Calu3 (cell line): ENCODE measurements around the gene ULBP2. TPM values are rescaled to one million over a fixed set of nuclear protein-coding genes. Genes with fewer than 3 reads are reported as not detected.

Source experiments
- BruUV-seq: library from RNA; stranded (reverse); fragments of 400-500 nt; replicated peaks from 2 replicates; lab custom pipeline; 2021; lab: Mats Ljungman, UMichigan
- CTCF ChIA-PET: fragments of 300-600 bp; sonication (Branson Sonifier 250); formaldehyde crosslinking; loops from one replicate; lab custom pipeline; 2022; ENCODE audit warnings: antibody characterized with exemption; lab: Charles Lee
- DNase-seq: peaks from one replicate; pipeline ENCODE4 v3.0.0; 2022
- H3K27ac Mint-ChIP-seq: one replicate; pipeline ENCODE4 v1.8.0; 2022; ENCODE audit warnings: mixed read lengths; ENCODE audit not compliant: unreplicated experiment
- H3K27me3 Mint-ChIP-seq: one replicate; pipeline ENCODE4 v1.8.0; 2022; ENCODE audit warnings: mixed read lengths; ENCODE audit not compliant: unreplicated experiment
- H3K36me3 Mint-ChIP-seq: one replicate; pipeline ENCODE4 v1.8.0; 2022; ENCODE audit warnings: mild to moderate bottlenecking, moderate library complexity, mixed read lengths; ENCODE audit not compliant: insufficient read depth, unreplicated experiment
- H3K4me1 Mint-ChIP-seq: one replicate; pipeline ENCODE4 v1.8.0; 2022; ENCODE audit warnings: mild to moderate bottlenecking, low read depth, mixed read lengths; ENCODE audit not compliant: unreplicated experiment
- H3K4me3 Mint-ChIP-seq: one replicate; pipeline ENCODE4 v1.8.0; 2022; ENCODE audit warnings: mild to moderate bottlenecking, low read depth, moderate library complexity, mixed read lengths; ENCODE audit not compliant: unreplicated experiment
- H3K9me3 Mint-ChIP-seq: one replicate; pipeline ENCODE4 v1.8.0; 2022; ENCODE audit warnings: low read depth, mixed read lengths; ENCODE audit not compliant: unreplicated experiment
- intact Hi-C: fragments of 100-400 bp; cut with micrococcal nuclease; formaldehyde crosslinking; loops from one replicate; pipeline ENCODE4 v1.10.0; 2022; ENCODE audit not compliant: unreplicated experiment
- total RNA-seq: library from RNA; stranded (reverse); gene quantifications from 2 replicates; pipeline ENCODE4 v1.2.3, GENCODE V29; 2022
- TF ChIP-seq, protein P1 (sequence below): fragments of 200-600 bp; IDR thresholded peaks from one replicate; pipeline ENCODE4 v1.8.0; 2022; ENCODE audit warnings: antibody characterized with exemption; ENCODE audit not compliant: unreplicated experiment

Gene ULBP2
- total RNA-seq, 1 experiment from 2014 or later, result 7.1 TPM

DNA sequence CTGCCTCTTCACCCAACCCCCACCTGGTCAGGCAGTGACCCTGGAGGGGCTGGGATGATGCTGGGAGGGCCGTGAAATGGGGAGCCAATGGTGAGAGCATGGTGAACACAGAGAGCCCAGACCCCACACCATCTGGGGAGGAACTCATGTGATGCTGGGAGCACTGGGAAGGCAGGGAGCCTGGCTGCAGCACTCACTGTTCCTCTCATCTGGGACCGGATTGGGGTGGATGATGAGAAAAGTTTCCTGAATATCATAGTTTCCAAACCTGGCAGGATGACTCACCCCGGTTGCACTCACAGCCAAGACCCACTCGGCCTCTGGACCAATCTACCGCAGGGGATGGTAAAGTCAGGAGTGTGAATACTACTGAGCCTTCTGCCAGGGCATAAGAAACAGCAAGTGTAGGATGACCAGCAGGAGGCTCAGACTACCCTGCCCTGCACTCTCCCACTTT, 43.7 kb downstream of the ULBP2 start:
- intact Hi-C loops, result no loop called here
- Mint-ChIP-seq H3K36me3 (peaks cover 6% of the 10 kb centered on the region), H3K9me3 (peaks cover 4% of the 10 kb centered on the region), H3K27me3 (peaks cover 81% of the 10 kb centered on the region), H3K4me3 (no peak overlapping the region), H3K4me1 (peaks cover 9% of the 10 kb centered on the region), H3K27ac (no peak overlapping the region)
- BruUV-seq, result no TSS peak
- CTCF ChIA-PET, result no interaction called here
- DNase-seq, result no peak
- TF ChIP-seq, protein P1, sequence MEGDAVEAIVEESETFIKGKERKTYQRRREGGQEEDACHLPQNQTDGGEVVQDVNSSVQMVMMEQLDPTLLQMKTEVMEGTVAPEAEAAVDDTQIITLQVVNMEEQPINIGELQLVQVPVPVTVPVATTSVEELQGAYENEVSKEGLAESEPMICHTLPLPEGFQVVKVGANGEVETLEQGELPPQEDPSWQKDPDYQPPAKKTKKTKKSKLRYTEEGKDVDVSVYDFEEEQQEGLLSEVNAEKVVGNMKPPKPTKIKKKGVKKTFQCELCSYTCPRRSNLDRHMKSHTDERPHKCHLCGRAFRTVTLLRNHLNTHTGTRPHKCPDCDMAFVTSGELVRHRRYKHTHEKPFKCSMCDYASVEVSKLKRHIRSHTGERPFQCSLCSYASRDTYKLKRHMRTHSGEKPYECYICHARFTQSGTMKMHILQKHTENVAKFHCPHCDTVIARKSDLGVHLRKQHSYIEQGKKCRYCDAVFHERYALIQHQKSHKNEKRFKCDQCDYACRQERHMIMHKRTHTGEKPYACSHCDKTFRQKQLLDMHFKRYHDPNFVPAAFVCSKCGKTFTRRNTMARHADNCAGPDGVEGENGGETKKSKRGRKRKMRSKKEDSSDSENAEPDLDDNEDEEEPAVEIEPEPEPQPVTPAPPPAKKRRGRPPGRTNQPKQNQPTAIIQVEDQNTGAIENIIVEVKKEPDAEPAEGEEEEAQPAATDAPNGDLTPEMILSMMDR, result no peak

DNA sequence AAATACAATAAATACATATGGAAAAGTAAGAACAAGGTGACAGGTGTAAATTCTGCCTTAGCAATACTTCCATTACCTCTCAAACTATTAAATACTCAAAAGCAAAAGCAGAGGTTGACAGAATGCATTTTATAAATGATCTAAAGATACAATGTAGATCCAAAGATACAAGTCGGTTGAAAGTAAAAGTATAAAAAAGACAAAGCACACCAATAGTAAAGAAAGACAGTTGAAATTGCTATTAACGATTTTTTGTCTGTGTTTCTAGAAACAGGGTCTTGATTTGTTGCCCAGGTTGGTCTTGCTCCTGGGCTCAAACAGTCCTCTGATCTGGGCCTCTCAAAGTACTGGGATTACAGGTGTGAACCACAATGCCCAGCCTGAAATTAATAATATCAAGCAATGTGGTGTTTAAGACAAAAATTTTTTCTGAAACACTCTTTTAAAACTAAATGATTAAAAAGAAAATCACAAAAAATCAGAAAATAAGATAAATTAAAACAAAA, 45.8 kb downstream of the ULBP2 start:
- Mint-ChIP-seq H3K27me3 (peaks cover 81% of the 10 kb centered on the region), H3K4me1 (peaks cover 21% of the 10 kb centered on the region), H3K36me3 (peaks cover 6% of the 10 kb centered on the region), H3K4me3 (no peak overlapping the region), H3K27ac (no peak overlapping the region), H3K9me3 (peaks cover 4% of the 10 kb centered on the region)
- BruUV-seq, result no TSS peak
- CTCF ChIA-PET, result no interaction called here
- TF ChIP-seq, protein P1, result no peak
- intact Hi-C loops, result no loop called here
- DNase-seq, result no peak

DNA sequence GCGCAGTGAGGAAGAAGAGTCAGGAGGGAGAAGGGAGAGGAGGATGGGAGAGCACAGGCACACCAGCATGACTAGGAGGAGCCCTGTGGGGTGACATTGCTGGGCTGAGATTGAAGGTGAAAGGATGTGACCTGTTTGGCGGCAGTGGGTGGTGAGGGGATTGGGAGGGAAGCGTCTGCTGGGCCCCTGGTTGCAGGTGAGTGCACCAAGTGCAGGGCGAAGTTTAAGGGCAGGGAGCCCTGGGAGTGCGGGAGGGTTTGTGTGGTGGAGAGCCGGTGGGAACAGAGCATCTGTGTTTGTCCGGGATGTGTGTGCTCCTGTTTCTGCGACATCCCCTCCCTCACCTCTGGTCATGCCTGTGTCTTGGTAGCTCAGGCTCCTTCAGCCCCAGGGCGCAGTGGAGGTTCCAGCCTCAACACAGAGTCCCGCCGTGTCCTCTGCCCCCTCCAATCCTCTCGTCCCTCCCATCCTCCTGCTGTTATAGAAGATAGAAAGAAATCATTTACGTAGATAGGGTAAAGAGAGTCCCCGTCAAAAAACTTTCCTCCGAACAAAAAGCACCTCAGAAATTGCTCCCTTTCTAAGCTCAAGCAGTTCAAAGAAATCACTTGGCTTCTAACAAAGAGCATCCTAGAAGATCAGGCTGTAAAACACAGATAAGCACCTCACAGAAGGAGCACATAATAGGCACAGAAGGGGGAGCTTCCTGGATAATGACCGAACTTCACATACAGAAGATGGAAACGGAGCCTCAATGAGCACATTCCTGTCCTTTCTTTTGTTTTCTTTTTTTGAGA, 46.9 kb downstream of the ULBP2 start:
- intact Hi-C loops, result no loop called here
- TF ChIP-seq, protein P1, result no peak
- CTCF ChIA-PET, result no interaction called here
- no peak overlapping the region for H3K27ac Mint-ChIP-seq
- peaks cover 4% of the 10 kb centered on the region for H3K9me3 Mint-ChIP-seq
- H3K27me3 Mint-ChIP-seq, result peaks cover 81% of the 10 kb centered on the region
- no TSS peak for BruUV-seq
- peaks cover 21% of the 10 kb centered on the region for H3K4me1 Mint-ChIP-seq
- H3K36me3 Mint-ChIP-seq, result peaks cover 6% of the 10 kb centered on the region
- H3K4me3 Mint-ChIP-seq, result no peak overlapping the region
- DNase-seq, result no peak

GRCh38 chr6:149990212-149990660, 48.4 kb downstream of the ULBP2 start:
- DNase-seq, result no peak
- peaks cover 6% of the 10 kb centered on the region for H3K36me3 Mint-ChIP-seq
- H3K9me3 Mint-ChIP-seq, result peaks cover 4% of the 10 kb centered on the region
- TF ChIP-seq, protein P1, result no peak
- CTCF ChIA-PET, result no interaction called here
- no peak overlapping the region for H3K27ac Mint-ChIP-seq
- intact Hi-C loops, result no loop called here
- peaks cover 80% of the 10 kb centered on the region for H3K27me3 Mint-ChIP-seq
- peak overlapping the region; percentile 57 for H3K4me3 Mint-ChIP-seq
- BruUV-seq, result no TSS peak
- H3K4me1 Mint-ChIP-seq, result peaks cover 21% of the 10 kb centered on the region
